ENCODE measurements around the gene LSM3.

GRCh38 chr3:14133876-14134275 lies 44.7 kb upstream of the LSM3 start:
- TF ChIP-seq CTCF (IDR thresholded peaks at IDR 0.05) (no peak), ZFX (IDR thresholded peaks at IDR 0.05; ENCODE audit: borderline replicate concordance) (no peak)

Data from 22Rv1 (cell line).